CMK (cell line): ENCODE data around the gene DUSP15.
"Not testable (repeated sequence)": the region's sequence is repeated elsewhere in the genome, so short reads cannot be mapped to it uniquely, and the experiment has no call there.

Experiments
- DNase-seq: peaks from one replicate; pipeline ENCODE4 v3.0.0-alpha.2; 2010; ENCODE audit warnings: low read depth

DUSP15 gene

GRCh38 chr20:31822421-31823330, 47.7 kb downstream of the DUSP15 start:
- peak; percentile 42 for DNase-seq

- DNase-seq: no peak
Observed at GRCh38 chr20:31821427-31821826, 48.9 kb downstream of the DUSP15 start.

GRCh38 chr20:31820228-31820627, 50.1 kb downstream of the DUSP15 start:
- DNase-seq: no peak

- DNase-seq: no peak
Observed at GRCh38 chr20:31819083-31819784, 51.1 kb downstream of the DUSP15 start, which contains the start of gene MYLK2. Gene MYLK2, plus strand, starts transcription at chr20:31819356. Its CDS starts 225 bp downstream, at chr20:31819581.

GRCh38 chr20:31818376-31818908, 51.9 kb downstream of the DUSP15 start:
- DNase-seq: no peak

GRCh38 chr20:31817461-31817860, 52.9 kb downstream of the DUSP15 start:
- no peak for DNase-seq

GRCh38 chr20:31816221-31816620, 54.1 kb downstream of the DUSP15 start:
- no peak for DNase-seq

- no peak for DNase-seq
Observed at GRCh38 chr20:31815408-31816188, 54.7 kb downstream of the DUSP15 start.

- not testable (repeated sequence) for DNase-seq
Observed at GRCh38 chr20:31814142-31814541, 56.2 kb downstream of the DUSP15 start.

GRCh38 chr20:31813611-31814010, 56.7 kb downstream of the DUSP15 start:
- DNase-seq: no peak

- peak; percentile 78 for DNase-seq
Observed at GRCh38 chr20:31811796-31812728, 58.3 kb downstream of the DUSP15 start.

- DNase-seq: no peak
Observed at GRCh38 chr20:31811198-31811597, 59.1 kb downstream of the DUSP15 start.
